Measurements from ENCODE around the gene ZBTB14.

Gene ZBTB14

DNA sequence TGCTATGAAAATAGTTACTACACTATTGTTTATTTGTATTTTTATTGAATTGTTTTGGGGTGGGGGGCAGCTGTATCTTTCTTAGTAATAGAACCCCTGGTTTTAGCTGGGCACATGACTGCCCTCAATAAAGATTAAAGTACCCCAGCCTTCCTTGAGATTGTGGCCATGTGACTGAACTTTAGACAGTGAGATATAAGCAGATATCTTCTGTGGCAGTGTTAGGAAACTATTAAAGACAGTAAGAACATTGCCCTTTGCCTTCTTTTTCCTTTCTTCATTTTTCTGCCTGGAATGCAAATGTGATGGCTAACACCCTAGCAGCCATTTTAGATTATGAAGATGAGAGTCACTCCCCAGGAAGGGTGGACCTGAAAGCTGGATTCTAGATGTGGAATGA, 50.6 kb downstream of the ZBTB14 start:
- no peaks in the 10 kb centered on the region for H3K27me3 ChIP-seq (ENCODE audit: insufficient read depth, low read depth)
- H3K36me3 ChIP-seq (ENCODE audit: insufficient read depth) = no peaks in the 10 kb centered on the region; the same call in 1 of the 2 replicates
- H3K79me2 ChIP-seq (ENCODE audit: insufficient read depth, low read depth) = peaks cover 11% of the 10 kb centered on the region; the same call in 1 of the 2 replicates
- no peak overlapping the region for H3K27ac ChIP-seq
- H3K4me3 ChIP-seq (IDR thresholded peaks at IDR 0.05; ENCODE audit: insufficient read depth, low read depth, low read length) = no peak overlapping the region
- H3K4me2 ChIP-seq = no peak overlapping the region
- H3K4me1 ChIP-seq (ENCODE audit: low read depth, poor library complexity, severe bottlenecking) = peaks cover 4% of the 10 kb centered on the region
- TF ChIP-seq, protein P1, sequence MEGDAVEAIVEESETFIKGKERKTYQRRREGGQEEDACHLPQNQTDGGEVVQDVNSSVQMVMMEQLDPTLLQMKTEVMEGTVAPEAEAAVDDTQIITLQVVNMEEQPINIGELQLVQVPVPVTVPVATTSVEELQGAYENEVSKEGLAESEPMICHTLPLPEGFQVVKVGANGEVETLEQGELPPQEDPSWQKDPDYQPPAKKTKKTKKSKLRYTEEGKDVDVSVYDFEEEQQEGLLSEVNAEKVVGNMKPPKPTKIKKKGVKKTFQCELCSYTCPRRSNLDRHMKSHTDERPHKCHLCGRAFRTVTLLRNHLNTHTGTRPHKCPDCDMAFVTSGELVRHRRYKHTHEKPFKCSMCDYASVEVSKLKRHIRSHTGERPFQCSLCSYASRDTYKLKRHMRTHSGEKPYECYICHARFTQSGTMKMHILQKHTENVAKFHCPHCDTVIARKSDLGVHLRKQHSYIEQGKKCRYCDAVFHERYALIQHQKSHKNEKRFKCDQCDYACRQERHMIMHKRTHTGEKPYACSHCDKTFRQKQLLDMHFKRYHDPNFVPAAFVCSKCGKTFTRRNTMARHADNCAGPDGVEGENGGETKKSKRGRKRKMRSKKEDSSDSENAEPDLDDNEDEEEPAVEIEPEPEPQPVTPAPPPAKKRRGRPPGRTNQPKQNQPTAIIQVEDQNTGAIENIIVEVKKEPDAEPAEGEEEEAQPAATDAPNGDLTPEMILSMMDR (conservative IDR thresholded peaks at IDR 0.05; ENCODE audit: low read depth, low read length) = no peak
- H4K20me1 ChIP-seq (ENCODE audit: insufficient read depth) = no peaks in the 10 kb centered on the region
- H3K9ac ChIP-seq = no peak overlapping the region
- no peak overlapping the region for H2AFZ ChIP-seq (ENCODE audit: low read depth)

DNA sequence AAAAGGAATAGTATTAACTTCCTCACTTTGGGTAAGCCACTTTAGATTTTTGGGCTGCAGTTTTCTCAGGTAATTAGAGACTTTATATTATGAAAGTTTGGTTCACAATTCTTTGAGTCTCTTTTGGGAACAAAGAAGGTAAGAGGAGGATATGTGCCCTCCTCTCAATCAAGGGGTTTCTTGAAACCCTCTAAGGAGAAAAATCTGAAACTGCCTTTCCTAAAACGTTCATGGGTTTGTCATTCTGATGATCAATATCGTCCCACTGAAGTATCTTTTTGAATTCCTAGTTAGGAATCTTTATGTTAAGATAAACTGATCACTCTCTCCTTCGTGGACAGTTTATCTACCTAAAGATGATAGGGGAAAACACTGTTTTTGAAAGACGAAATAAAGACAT, 56.1 kb downstream of the ZBTB14 start:
- TF ChIP-seq, protein P1 (conservative IDR thresholded peaks at IDR 0.05; ENCODE audit: low read depth, low read length) = no peak
- Histone ChIP-seq H3K9ac (no peak overlapping the region), H2AFZ (ENCODE audit: low read depth) (no peak overlapping the region), H3K4me1 (ENCODE audit: low read depth, poor library complexity, severe bottlenecking) (peaks cover 31% of the 10 kb centered on the region), H4K20me1 (ENCODE audit: insufficient read depth) (no peaks in the 10 kb centered on the region), H3K36me3 (ENCODE audit: insufficient read depth) (no peaks in the 10 kb centered on the region; the same call in 1 of the 2 replicates), H3K79me2 (ENCODE audit: insufficient read depth, low read depth) (peaks cover 29% of the 10 kb centered on the region; the same call in 1 of the 2 replicates), H3K4me2 (peak overlapping the region; percentile 58), H3K27ac (no peak overlapping the region), H3K4me3 (IDR thresholded peaks at IDR 0.05; ENCODE audit: insufficient read depth, low read depth, low read length) (no peak overlapping the region), H3K27me3 (ENCODE audit: insufficient read depth, low read depth) (no peaks in the 10 kb centered on the region)

All from KMS-11 (cell line).